GM12874 (cell line): Measurements from ENCODE around the gene BEND6.

ENCODE experiments used
- TF ChIP-seq, protein P1 (sequence below): IDR thresholded peaks from 2 replicates; pipeline ENCODE4 v1.5.1; 2011; ENCODE audit warnings: low read depth, mild to moderate bottlenecking, control low read depth, low read length, moderate library complexity; ENCODE audit not compliant: insufficient read depth

BEND6 gene

DNA sequence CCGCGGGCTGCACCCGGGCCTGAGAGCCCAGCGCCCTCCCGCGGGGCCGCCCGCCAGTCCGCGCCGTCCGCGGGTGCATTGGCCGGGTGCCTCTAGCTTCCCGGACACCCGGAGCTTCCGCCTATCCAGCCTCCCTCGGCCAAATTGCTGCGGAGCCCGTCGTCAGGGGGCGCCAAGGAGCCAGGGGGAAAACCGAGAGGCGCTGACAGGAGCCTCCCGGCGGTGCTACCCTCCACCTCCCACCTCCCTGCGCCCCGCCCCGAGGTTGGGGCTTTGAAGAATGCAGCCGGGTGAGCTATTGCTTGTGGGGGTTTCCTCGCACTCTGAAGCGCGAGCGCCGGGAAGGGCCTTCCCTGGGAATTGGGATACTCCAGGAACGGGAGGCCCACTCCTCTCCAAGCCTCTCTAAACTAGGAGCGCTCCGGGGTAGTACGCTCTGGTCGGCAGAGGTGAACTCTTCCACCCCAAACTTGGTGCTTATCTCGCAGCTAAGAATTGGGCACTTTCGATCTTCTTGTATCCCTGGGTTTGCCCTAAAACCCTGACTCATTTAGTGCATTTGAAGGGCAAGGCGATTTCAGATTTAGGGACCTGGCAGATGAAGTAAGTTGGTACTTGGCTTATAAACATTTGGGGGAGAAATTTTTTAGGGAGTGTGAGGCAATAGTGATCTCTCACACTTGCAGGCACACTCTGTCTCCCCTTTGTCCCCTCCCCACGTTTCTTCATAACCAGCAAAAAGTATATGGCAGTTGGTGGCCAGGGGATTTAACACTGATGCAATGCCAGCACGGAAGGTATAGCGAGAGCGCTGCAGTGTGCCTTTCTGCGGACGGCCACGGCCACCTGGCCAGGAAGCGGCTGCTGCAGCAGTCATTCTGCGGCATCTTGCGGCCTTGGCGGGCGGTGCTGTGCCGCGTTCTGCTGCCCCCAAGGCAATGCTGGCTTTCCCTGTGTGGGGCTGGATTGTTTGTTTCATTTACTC is 556 bp downstream of the BEND6 start:
- TF ChIP-seq, protein P1, sequence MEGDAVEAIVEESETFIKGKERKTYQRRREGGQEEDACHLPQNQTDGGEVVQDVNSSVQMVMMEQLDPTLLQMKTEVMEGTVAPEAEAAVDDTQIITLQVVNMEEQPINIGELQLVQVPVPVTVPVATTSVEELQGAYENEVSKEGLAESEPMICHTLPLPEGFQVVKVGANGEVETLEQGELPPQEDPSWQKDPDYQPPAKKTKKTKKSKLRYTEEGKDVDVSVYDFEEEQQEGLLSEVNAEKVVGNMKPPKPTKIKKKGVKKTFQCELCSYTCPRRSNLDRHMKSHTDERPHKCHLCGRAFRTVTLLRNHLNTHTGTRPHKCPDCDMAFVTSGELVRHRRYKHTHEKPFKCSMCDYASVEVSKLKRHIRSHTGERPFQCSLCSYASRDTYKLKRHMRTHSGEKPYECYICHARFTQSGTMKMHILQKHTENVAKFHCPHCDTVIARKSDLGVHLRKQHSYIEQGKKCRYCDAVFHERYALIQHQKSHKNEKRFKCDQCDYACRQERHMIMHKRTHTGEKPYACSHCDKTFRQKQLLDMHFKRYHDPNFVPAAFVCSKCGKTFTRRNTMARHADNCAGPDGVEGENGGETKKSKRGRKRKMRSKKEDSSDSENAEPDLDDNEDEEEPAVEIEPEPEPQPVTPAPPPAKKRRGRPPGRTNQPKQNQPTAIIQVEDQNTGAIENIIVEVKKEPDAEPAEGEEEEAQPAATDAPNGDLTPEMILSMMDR = peak; percentile 84

DNA sequence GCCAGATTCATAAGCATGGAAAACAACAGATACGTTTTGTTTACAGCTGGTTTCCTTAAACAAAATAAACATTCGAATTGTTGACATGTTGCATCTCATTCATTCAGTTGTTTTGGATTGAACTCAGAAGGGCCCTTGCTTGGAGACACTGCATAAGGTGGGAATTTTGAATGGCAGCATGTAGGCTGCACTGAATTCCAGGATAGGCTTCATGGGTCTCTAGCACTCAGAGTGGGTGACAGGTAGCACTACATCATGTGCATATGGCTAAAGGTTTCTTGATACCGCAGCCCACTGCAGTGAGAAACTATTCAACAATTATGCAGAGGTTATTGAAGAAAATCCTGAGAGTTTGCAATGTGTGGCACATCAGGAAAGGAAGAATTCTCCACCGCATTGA is 1.6 kb downstream of the BEND6 start:
- TF ChIP-seq, protein P1 = no peak

DNA sequence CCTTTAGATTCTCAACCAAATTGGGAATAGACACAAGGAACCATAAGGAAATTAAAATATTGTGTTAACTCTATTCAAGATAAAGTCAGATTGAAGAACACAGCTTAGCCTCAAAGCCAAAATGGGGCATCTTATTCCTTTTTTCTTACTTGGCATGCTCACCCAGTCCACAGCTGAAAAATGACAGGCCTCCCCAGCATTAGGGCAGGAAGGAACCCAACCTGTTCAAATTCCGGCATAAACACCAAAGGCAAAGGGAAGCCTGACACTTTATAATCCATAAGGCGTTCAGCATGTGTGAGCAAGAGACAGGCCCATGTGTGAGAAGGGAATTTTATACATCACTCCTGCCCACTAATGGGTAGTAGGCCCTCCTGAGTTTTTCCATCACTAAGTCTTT is 2.9 kb downstream of the BEND6 start:
- TF ChIP-seq, protein P1 = no peak

DNA sequence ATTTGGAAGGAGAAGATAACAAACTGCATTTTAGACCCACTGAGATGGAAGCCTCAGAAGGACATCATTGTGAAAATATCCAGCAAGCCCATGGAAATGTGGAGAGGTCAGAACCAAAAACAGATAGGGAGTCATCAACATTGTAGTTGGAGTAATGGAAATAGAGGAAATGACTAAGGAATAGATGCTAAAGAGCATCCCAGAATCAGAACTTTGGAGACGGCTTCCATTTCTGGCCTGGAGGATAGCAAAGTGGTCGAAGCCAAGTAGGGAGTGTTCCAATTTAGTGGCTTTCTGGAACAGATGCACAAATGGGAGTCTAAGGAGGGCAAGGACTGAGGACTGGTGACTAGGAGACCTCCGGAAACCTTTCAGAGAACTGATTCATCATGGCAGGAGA is 3.6 kb downstream of the BEND6 start:
- TF ChIP-seq, protein P1 = no peak

DNA sequence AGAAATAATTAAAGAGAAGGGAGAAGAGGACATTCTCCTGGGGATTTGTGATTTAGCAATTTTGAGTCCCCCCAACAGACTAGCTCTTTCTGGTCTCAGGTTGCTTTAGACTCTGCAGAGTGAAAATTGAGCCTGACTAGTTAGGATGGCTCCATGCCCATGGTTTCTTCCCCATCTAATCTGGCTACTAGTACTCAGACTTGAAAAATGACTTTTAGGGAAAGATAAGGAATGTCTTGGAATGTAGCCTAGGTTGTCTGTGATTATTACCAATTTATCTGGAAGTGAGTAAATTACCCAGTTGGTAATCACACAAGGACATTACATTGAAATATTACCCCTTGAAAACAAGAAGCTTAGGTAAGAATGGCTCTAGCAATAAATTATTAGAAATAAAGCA is 4.2 kb downstream of the BEND6 start:
- TF ChIP-seq, protein P1 = no peak

DNA sequence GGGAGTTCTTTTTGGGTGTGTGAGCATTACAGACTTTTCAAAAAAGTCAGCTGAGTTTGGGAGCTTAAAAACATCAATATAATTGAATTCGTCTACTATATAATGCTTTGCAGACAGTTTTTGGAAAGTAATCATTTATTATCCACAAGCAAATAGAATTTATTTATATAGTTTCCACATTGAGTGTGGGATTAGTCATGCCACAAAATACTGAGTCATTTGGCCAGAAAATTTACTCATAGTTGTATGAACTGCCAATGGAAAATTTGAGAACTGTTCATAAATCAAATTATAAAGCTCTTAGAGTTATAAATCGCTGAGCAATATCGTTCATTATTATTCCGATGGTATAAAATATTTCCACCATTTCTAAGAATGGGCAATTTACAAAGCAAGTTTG is 5.0 kb downstream of the BEND6 start:
- TF ChIP-seq, protein P1 = no peak

DNA sequence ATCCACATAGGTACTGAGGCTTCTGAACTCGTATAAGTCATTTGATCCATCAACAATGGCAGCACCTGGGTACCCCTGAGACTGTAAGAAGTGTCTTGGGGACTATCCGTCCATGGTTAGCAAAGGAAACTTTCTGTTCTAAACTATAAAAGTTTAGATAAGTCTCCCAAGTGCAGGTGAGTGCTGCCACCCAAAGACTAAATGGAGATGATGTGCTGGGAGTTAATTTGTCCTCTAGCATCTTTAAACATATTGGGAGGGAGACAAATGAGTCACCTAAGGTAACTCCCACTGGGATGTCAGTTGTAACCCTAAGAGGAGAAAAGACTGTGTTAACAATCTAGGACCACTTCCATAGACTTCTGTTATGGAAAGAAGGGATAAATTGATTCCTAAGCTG is 6.2 kb downstream of the BEND6 start:
- TF ChIP-seq, protein P1 = no peak
